Panc1 (cell line): ENCODE measurements around the gene DPP8. TPM values are rescaled to one million over a fixed set of nuclear protein-coding genes. Genes with fewer than 3 reads are reported as not detected.

Experiments used
- ATAC-seq: fragments of 200-7000 bp; cut with Tn5 transposase; 2 replicates; pipeline ENCODE4 v1.9.1; 2020; ENCODE audit warnings: mild to moderate bottlenecking, moderate library complexity
- BruUV-seq: library from RNA; stranded (reverse); fragments of 400-500 nt; replicated peaks from 2 replicates; lab custom pipeline; 2021; lab: Mats Ljungman, UMichigan
- CTCF ChIA-PET: fragments of 300-600 bp; sonication (Branson Sonifier 250); formaldehyde crosslinking; loops from one replicate; lab custom pipeline; 2022; ENCODE audit warnings: antibody characterized with exemption; lab: Charles Lee
- POLR2A ChIA-PET: fragments of 300-600 bp; sonication (Branson Sonifier 250); formaldehyde crosslinking; loops from one replicate; lab custom pipeline; 2022; ENCODE audit warnings: antibody characterized with exemption; lab: Charles Lee
- DNase-seq: peaks from one replicate; pipeline ENCODE4 v3.0.0-alpha.2; 2010; ENCODE audit warnings: low read depth, low spot score
- H3K27ac ChIP-seq: 2 replicates; pipeline ENCODE4 v1.5.1; 2011; ENCODE audit warnings: mild to moderate bottlenecking, low read length, inconsistent platforms
- H3K27me3 ChIP-seq: fragments of 200-500 bp; sonication (Bioruptor generic); 2 replicates; pipeline ENCODE4 v1.6.0; 2014; ENCODE audit warnings: low read length, inconsistent platforms; ENCODE audit not compliant: control insufficient read depth, insufficient read depth
- H3K36me3 ChIP-seq: fragments of 200-500 bp; sonication (Bioruptor generic); 2 replicates; pipeline ENCODE4 v1.5.1; 2014; ENCODE audit warnings: inconsistent platforms, mild to moderate bottlenecking, low read length, moderate library complexity; ENCODE audit not compliant: control insufficient read depth, insufficient read depth
- H3K4me1 ChIP-seq: 2 replicates; pipeline ENCODE4 v1.5.1; 2011; ENCODE audit warnings: inconsistent platforms, mild to moderate bottlenecking, low read length, moderate library complexity; ENCODE audit not compliant: control insufficient read depth, insufficient read depth
- H3K4me3 ChIP-seq, 2 experiments: 2 replicates each; pipeline ENCODE4 v1.5.1; 2011 to 2012; ENCODE audit warnings: low read depth in 2 of 2, low read length in 2 of 2, mild to moderate bottlenecking in 2 of 2, inconsistent platforms in 1 of 2, moderate library complexity in 1 of 2
- H3K9me3 ChIP-seq: fragments of 200-500 bp; sonication (Bioruptor generic); 2 replicates; pipeline ENCODE4 v1.5.1; 2014; ENCODE audit warnings: low read depth, mild to moderate bottlenecking, inconsistent platforms, low read length, moderate library complexity; ENCODE audit not compliant: control insufficient read depth, insufficient read depth
- CTCF ChIP-seq: fragments of 450-650 bp; IDR thresholded peaks from 2 replicates; pipeline ENCODE4 v1.5.1; 2017; ENCODE audit warnings: mild to moderate bottlenecking
- POLR2AphosphoS5 ChIP-seq: IDR thresholded peaks from 2 replicates; pipeline ENCODE4 v1.6.1; 2012; ENCODE audit warnings: mild to moderate bottlenecking, low read depth, low read length, moderate library complexity
- REST ChIP-seq, 2 experiments: IDR thresholded peaks; 2 replicates each; pipeline ENCODE4 v1.6.1; 2011 to 2012; ENCODE audit warnings: low read depth in 2 of 2, control low read depth in 1 of 2, low read length in 1 of 2, mild to moderate bottlenecking in 1 of 2, moderate library complexity in 1 of 2; ENCODE audit not compliant: insufficient read depth in 1 of 2
- SIN3A ChIP-seq: IDR thresholded peaks from 2 replicates; pipeline ENCODE4 v1.6.1; 2012; ENCODE audit warnings: low read depth, mild to moderate bottlenecking, low read length, moderate library complexity, borderline replicate concordance; ENCODE audit not compliant: insufficient read depth
- TCF7L2 ChIP-seq: IDR thresholded peaks from 2 replicates; pipeline ENCODE4 v1.6.1; 2011; ENCODE audit warnings: mild to moderate bottlenecking, low read depth, low read length, inconsistent platforms
- in situ Hi-C: cut with HindIII; loops from 2 replicates; pipeline ENCODE4 v1.10.0; 2016; ENCODE audit warnings: low sequenced_read_pairs, low pct_unique_long_range_greater_than_20kb
- intact Hi-C: fragments of 100-400 bp; cut with micrococcal nuclease; formaldehyde crosslinking; loops from one replicate; pipeline ENCODE4 v1.10.0; 2022; ENCODE audit not compliant: unreplicated experiment
- total RNA-seq: library from RNA; stranded (reverse); gene quantifications from one replicate; pipeline ENCODE4 v1.2.1, GENCODE V29; 2021; ENCODE audit not compliant: unreplicated experiment

The DPP8 gene
- total RNA-seq, 1 experiment from 2014 or later: 36.2 TPM

- BruUV-seq: no TSS peak
- peaks cover 15% of the 10 kb centered on the region for H3K36me3 ChIP-seq
- intact Hi-C loops: no loop called here
Observed at GRCh38 chr15:65561934-65562333, 44.4 kb upstream of the DPP8 start.

GRCh38 chr15:65559941-65560340, 42.5 kb upstream of the DPP8 start:
- TF ChIP-seq SIN3A (no peak), TCF7L2 (no peak), CTCF (no peak)
- DNase-seq (no peak), ATAC-seq (no peak)
- intact Hi-C loops (no loop called here), in situ Hi-C loops (no loop called here)
- H3K27ac ChIP-seq: no peak overlapping the region
- no peaks in the 10 kb centered on the region for H3K27me3 ChIP-seq
- BruUV-seq: no TSS peak
- H3K9me3 ChIP-seq: no peaks in the 10 kb centered on the region
- H3K36me3 ChIP-seq: peaks cover 13% of the 10 kb centered on the region
- ChIA-PET POLR2A (no interaction called here), CTCF (no interaction called here)
- H3K4me1 ChIP-seq: no peaks in the 10 kb centered on the region; the same call in 1 of the 2 replicates
- H3K4me3 ChIP-seq: no peak overlapping the region

More at GRCh38 chr15:65561934-65562333, 44.4 kb upstream of the DPP8 start:
- ATAC-seq (no peak), DNase-seq (no peak)
- Histone ChIP-seq H3K27me3 (no peaks in the 10 kb centered on the region), H3K4me3 (no peak overlapping the region), H3K4me1 (no peaks in the 10 kb centered on the region), H3K27ac (no peak overlapping the region), H3K9me3 (no peaks in the 10 kb centered on the region)
- in situ Hi-C loops: no loop called here
- ChIA-PET POLR2A (no interaction called here), CTCF (no interaction called here)
- no peak for TF ChIP-seq REST (IDR thresholded peaks at IDR 0.05; ENCODE audit: insufficient read depth in 1 of 2, low read depth in 2 of 2, low read length in 1 of 2)
- no peak for TF ChIP-seq TCF7L2
- TF ChIP-seq SIN3A: no peak
- TF ChIP-seq POLR2AphosphoS5: no peak
- no peak for TF ChIP-seq CTCF
